Gastroesophageal sphincter (tissue), 4 donors: Measurements from ENCODE around the gene PGRMC2. TPM values are rescaled to one million over a fixed set of nuclear protein-coding genes. Genes with fewer than 3 reads are reported as not detected.

Experiments
- ATAC-seq: fragments of 150-250 bp; one replicate; pipeline ENCODE4 v1.9.1; 2016; ENCODE audit warnings: mild to moderate bottlenecking, moderate library complexity
- H3K27ac ChIP-seq, 4 donors: fragments of 200-600 bp; sonication (generic) in 3 of 4; 1 replicate in 3 of 4; 2 replicates in 1 of 4; pipeline ENCODE4 v1.5.1; 2016 to 2019
- H3K27me3 ChIP-seq: fragments of 200-600 bp; sonication (generic); one replicate; pipeline ENCODE4 v1.5.1; 2019
- H3K36me3 ChIP-seq, 2 donors: fragments of 200-600 bp; sonication (generic); one replicate each; pipeline ENCODE4 v1.5.1; 2019; ENCODE audit warnings: control low read depth in 1 of 2
- H3K4me1 ChIP-seq, 3 donors: fragments of 200-600 bp; sonication (generic); 1 replicate in 2 of 3; 2 replicates in 1 of 3; pipeline ENCODE4 v1.5.1; 2016 to 2019; ENCODE audit warnings: control low read depth in 2 of 3
- H3K4me3 ChIP-seq, 2 donors: fragments of 200-600 bp; sonication (generic); one replicate each; pipeline ENCODE4 v1.5.1; 2019; ENCODE audit warnings: mild to moderate bottlenecking in 1 of 2, moderate library complexity in 1 of 2
- H3K9me3 ChIP-seq, 3 donors: fragments of 200-600 bp; sonication (generic); one replicate each; pipeline ENCODE4 v1.5.1; 2017 to 2019; ENCODE audit warnings: control low read depth in 2 of 3
- EP300 ChIP-seq: sonication (generic); formaldehyde crosslinking; IDR thresholded peaks from one replicate; pipeline ENCODE4 v1.6.1; 2017; ENCODE audit warnings: antibody characterized with exemption, mild to moderate bottlenecking
- POLR2A ChIP-seq, 2 donors: fragments of 450-650 bp; IDR thresholded peaks; one replicate each; pipeline ENCODE4 v1.6.1; 2017; ENCODE audit warnings: antibody characterized with exemption in 2 of 2, mild to moderate bottlenecking in 2 of 2, moderate library complexity in 1 of 2
- POLR2AphosphoS5 ChIP-seq: sonication (generic); formaldehyde crosslinking; IDR thresholded peaks from one replicate; pipeline ENCODE4 v1.6.1; 2017; ENCODE audit warnings: antibody characterized with exemption
- WGBS, 2 donors: methylation state at CpG; one replicate each; pipeline ENCODE4 v1.1.5; 2018; ENCODE audit warnings: low coverage in 1 of 2; 5-methylcytosine and 5-hydroxymethylcytosine counted together
- total RNA-seq, 4 donors: library from RNA; depleted of rRNA; stranded (reverse); fragments of >200 nt; gene quantifications; one replicate each; pipeline ENCODE4 v1.1.0, GENCODE V29; 2016
- TF ChIP-seq, protein P1 (sequence below), 4 experiments: fragments of 200-600 bp in 2 of 4; fragments of 450-650 bp in 2 of 4; sonication (generic) in 1 of 4; IDR thresholded peaks; one replicate each; pipeline ENCODE4 v1.5.1; 2017 to 2019; ENCODE audit warnings: antibody characterized with exemption in 4 of 4, mild to moderate bottlenecking in 2 of 4, moderate library complexity in 2 of 4

Gene PGRMC2
- total RNA-seq, 4 donors from 2014 or later = 47.3 to 79.2 (median 64.7) TPM

DNA sequence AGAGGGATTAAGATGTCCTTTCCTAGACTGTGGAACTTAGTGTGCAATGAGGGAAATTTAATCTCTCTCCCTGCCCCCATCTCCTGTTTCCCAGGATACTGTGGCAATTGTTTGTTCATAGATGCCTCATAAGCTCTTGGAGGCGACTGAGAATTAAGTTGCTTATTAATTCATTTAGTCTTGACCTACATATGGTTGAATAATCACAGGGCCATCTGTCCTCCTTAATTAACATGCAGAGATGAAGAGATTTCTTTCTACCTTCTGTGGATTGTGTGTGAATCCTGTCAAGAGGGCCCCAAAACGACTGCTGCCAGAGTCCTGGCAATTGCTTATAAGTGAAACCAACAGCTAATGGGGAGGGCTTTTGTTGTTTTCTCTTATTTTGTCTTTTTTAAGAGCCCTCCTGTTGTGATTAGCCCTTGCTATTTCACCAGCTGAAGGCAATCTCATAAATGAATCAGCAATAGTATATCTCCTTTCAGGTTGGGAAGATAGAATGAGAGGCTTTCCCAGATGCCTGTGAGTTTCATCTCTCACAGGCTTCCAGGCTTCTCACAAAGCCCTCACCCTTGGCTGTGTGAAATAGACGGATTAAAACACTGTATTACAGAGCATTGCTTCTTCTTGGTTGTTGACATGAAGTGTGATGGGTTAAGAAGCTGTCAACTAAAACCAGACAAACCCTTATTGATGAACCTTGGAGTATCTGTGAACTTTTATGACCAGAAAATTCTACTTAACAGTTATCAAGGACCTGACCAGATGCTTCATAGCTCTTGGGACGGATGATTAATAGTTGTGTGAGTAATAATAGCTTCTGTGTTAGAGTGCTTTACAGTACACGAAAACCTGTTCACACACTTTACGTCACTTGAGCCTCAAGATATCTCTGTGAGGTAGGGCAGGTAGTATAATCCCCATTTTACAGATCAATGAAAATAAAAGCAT lies 58.5 kb downstream of the PGRMC2 start:
- no peak for ATAC-seq
- H3K27me3 ChIP-seq = no peaks in the 10 kb centered on the region
- 70 to 76% methylated on average over 6 of the region's 6 CpGs for WGBS, 2 donors
- H3K36me3 ChIP-seq = no peaks in the 10 kb centered on the region
- H3K27ac ChIP-seq = no peak overlapping the region
- no peak for TF ChIP-seq EP300
- no peaks in the 10 kb centered on the region for H3K9me3 ChIP-seq
- no peak overlapping the region for H3K4me3 ChIP-seq
- H3K4me1 ChIP-seq = no peaks in the 10 kb centered on the region

DNA sequence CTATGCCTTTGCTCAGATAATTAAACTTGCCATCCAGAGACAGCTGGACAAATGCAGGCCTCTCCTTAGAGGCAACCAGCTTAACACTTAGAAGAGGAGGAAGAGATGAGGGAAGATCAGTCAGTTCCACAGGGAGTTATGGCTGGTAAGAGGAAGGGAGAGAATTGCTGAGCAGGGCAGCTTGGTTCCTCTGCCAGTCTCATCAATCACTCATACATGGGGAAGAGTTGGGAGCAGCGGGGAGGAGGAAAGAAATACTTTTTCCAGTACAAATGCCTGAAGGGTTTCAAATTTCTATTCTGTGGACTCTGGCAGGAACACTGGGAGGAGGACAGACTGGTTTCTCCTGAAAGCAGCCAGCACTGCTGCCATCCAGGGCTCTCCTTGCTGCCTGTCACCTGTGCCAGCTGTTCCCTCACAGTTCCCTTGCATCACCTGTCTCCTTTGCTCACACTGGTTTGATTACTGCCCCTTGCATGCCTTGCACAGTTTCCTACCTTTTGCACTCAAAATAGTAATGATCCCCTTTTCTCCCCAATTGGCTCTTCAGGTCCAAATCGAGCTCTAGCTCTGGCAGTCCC lies 59.5 kb downstream of the PGRMC2 start:
- H3K4me1 ChIP-seq = no peaks in the 10 kb centered on the region
- TF ChIP-seq, protein P1, sequence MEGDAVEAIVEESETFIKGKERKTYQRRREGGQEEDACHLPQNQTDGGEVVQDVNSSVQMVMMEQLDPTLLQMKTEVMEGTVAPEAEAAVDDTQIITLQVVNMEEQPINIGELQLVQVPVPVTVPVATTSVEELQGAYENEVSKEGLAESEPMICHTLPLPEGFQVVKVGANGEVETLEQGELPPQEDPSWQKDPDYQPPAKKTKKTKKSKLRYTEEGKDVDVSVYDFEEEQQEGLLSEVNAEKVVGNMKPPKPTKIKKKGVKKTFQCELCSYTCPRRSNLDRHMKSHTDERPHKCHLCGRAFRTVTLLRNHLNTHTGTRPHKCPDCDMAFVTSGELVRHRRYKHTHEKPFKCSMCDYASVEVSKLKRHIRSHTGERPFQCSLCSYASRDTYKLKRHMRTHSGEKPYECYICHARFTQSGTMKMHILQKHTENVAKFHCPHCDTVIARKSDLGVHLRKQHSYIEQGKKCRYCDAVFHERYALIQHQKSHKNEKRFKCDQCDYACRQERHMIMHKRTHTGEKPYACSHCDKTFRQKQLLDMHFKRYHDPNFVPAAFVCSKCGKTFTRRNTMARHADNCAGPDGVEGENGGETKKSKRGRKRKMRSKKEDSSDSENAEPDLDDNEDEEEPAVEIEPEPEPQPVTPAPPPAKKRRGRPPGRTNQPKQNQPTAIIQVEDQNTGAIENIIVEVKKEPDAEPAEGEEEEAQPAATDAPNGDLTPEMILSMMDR (IDR thresholded peaks at IDR 0.05) = no peak
- TF ChIP-seq EP300 = no peak
- TF ChIP-seq POLR2AphosphoS5 = no peak
- TF ChIP-seq POLR2A (IDR thresholded peaks at IDR 0.05) = no peak
- H3K27ac ChIP-seq = no peak overlapping the region
- no peak overlapping the region for H3K4me3 ChIP-seq
- no peaks in the 10 kb centered on the region for H3K36me3 ChIP-seq
- no peaks in the 10 kb centered on the region for H3K27me3 ChIP-seq
- 57 to 75% methylated on average over 2 of the region's 2 CpGs for WGBS, 2 donors
- H3K9me3 ChIP-seq = no peaks in the 10 kb centered on the region
- ATAC-seq = no peak

DNA sequence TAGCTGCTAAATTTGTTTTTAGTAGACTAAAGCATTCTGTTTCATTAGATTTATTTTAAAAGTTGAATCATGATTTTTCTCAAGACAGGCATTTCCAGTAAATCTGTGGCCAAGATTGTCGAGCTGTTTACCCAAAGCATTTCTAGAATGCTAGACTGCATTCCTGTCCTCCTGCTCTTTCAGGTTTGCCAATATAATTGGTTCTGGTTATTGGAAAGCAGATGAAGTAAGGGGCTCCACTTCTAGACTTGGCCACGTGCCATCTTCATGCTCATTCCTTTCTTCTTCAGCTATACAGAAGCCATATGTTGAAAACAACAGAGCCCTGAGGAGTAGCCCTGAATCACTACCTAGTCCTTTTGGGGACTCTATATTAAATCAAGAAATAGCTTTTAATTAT lies 62.5 kb downstream of the PGRMC2 start:
- Histone ChIP-seq H3K27ac (no peak overlapping the region), H3K4me1 (no peaks in the 10 kb centered on the region), H3K9me3 (no peaks in the 10 kb centered on the region), H3K36me3 (no peaks in the 10 kb centered on the region), H3K27me3 (no peaks in the 10 kb centered on the region), H3K4me3 (no peak overlapping the region)
- 16 to 44% methylated on average over 2 of the region's 2 CpGs for WGBS, 2 donors
- no peak for ATAC-seq
- no peak for TF ChIP-seq EP300
- TF ChIP-seq, protein P1 (IDR thresholded peaks at IDR 0.05) = no peak
- no peak for TF ChIP-seq POLR2AphosphoS5
- TF ChIP-seq POLR2A (IDR thresholded peaks at IDR 0.05) = no peak

DNA sequence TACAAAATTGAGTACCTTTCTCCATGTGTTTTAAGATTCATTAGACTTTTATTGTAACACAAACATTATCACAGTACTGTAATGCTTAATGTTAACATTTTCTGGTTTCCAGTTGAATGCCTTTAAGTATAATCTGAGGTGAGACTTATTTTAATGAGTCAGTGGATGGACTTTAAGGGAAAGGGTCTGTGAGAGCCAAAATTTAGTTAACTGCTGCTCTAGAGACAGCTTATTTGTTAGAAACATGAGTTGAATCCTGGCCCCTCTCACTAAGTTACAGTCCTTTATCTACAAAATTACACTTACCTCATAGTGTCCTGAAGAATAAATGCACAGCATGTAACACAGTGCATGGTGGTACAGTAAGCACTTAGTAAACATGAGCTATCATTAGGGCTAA lies 66.0 kb downstream of the PGRMC2 start:
- Histone ChIP-seq H3K4me1 (no peaks in the 10 kb centered on the region), H3K27me3 (no peaks in the 10 kb centered on the region), H3K4me3 (no peak overlapping the region), H3K36me3 (no peaks in the 10 kb centered on the region), H3K27ac (no peak overlapping the region), H3K9me3 (no peaks in the 10 kb centered on the region)
- TF ChIP-seq, protein P1 (IDR thresholded peaks at IDR 0.05) = no peak
- TF ChIP-seq POLR2AphosphoS5 (no peak), EP300 (no peak), POLR2A (IDR thresholded peaks at IDR 0.05) (no peak)
- no peak for ATAC-seq

DNA sequence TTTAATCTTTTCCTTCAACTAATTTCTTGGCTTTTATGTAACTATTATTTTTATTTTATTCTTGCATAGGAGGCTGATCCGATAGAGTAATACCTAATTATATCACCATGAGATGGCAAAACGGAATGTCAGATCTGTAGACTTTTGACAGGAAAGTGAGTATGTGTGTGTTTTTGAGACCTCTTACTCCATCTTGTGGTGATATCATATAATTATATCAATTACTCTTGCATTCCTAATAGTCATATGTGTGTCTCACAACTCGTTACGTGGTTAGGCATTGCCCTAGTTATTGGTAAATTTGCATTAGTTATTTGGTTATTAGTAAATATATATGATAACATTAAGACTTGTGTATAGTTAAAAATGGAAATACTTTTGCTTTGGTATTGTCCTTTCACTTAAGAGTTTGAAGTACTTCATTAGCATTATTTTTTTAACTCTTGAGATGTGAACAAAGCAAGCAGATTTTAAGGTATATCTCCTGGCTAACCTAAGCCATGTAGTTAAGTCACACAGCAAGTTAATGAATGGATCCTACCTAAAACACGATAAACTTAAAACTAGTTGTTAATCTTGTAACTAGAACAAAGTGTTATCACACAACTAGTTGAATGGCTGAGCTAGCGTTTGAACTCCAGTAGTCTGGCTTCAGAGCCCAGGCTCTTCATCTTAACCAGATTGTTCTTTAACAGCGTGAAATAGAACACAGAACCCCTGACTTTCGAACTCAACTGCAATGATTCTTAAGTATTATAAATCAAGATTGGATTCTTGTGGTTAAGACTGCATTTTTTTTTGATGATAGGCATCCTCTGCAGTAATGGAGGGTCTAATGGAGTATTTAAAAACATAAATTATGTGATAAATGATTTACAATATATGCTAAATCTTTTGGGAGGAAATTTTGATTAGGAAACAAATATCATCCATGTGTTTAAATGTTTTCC lies 67.1 kb downstream of the PGRMC2 start:
- Histone ChIP-seq H3K27ac (no peak overlapping the region), H3K9me3 (no peaks in the 10 kb centered on the region), H3K36me3 (no peaks in the 10 kb centered on the region), H3K4me3 (no peak overlapping the region), H3K4me1 (no peaks in the 10 kb centered on the region), H3K27me3 (no peaks in the 10 kb centered on the region)
- 42 to 47% methylated on average over 8 of the region's 8 CpGs for WGBS, 2 donors
- no peak for ATAC-seq
- TF ChIP-seq, protein P1 (IDR thresholded peaks at IDR 0.05) = no peak
- no peak for TF ChIP-seq POLR2AphosphoS5
- no peak for TF ChIP-seq EP300
- no peak for TF ChIP-seq POLR2A (IDR thresholded peaks at IDR 0.05)
